Lung (tissue), 12 donors: Measurements from ENCODE around the gene CMTM3. TPM values are rescaled to one million over a fixed set of nuclear protein-coding genes. Genes with fewer than 3 reads are reported as not detected.

Experiments used
- ATAC-seq: fragments of 200-7000 bp; cut with Tn5 transposase; one replicate; pipeline ENCODE4 v1.9.1; 2020; ENCODE audit warnings: moderate number of reproducible peaks; ENCODE audit not compliant: insufficient read depth, low FRiP score
- DNase-seq, 3 donors: peaks; one replicate each; pipeline ENCODE4 v3.0.0-alpha.2; 2013 to 2017
- H3K27ac ChIP-seq, 2 donors: one replicate each; pipeline ENCODE4 v1.5.1; 2013; ENCODE audit warnings: mild to moderate bottlenecking in 2 of 2, moderate library complexity in 2 of 2, control low read depth in 1 of 2, inconsistent platforms in 1 of 2, low read depth in 1 of 2, low read length in 1 of 2
- H3K27me3 ChIP-seq, 3 donors: one replicate each; pipeline ENCODE4 v1.5.1; 2013; ENCODE audit warnings: low read length in 2 of 3; ENCODE audit not compliant: control insufficient read depth in 3 of 3, insufficient read depth in 3 of 3
- H3K36me3 ChIP-seq, 4 donors: one replicate each; pipeline ENCODE4 v1.5.1; 2013; ENCODE audit warnings: low read length in 4 of 4, mild to moderate bottlenecking in 1 of 4, moderate library complexity in 1 of 4; ENCODE audit not compliant: control insufficient read depth in 4 of 4, insufficient read depth in 4 of 4
- H3K4me1 ChIP-seq, 5 donors: one replicate each; pipeline ENCODE4 v1.5.1; 2013; ENCODE audit warnings: low read length in 5 of 5, mild to moderate bottlenecking in 2 of 5, moderate library complexity in 1 of 5; ENCODE audit not compliant: control insufficient read depth in 5 of 5, insufficient read depth in 5 of 5
- H3K4me3 ChIP-seq: one replicate; pipeline ENCODE4 v1.5.1; 2013; ENCODE audit warnings: mild to moderate bottlenecking, control low read depth, moderate library complexity
- H3K9ac ChIP-seq, 2 donors: one replicate each; pipeline ENCODE4 v1.5.1; 2013; ENCODE audit warnings: low read length in 2 of 2, control low read depth in 1 of 2; ENCODE audit not compliant: insufficient read depth in 1 of 2
- H3K9me3 ChIP-seq, 4 donors: one replicate each; pipeline ENCODE4 v1.5.1; 2013; ENCODE audit warnings: low read length in 3 of 4, mild to moderate bottlenecking in 1 of 4, moderate library complexity in 1 of 4; ENCODE audit not compliant: control insufficient read depth in 4 of 4, insufficient read depth in 3 of 4
- CTCF ChIP-seq: IDR thresholded peaks from 2 replicates; pipeline ENCODE4 v1.5.1; 2012; ENCODE audit warnings: mild to moderate bottlenecking; ENCODE audit errors: control extremely low read depth, extremely low read depth
- WGBS, 2 donors: extraction: QIAGEN DNeasy Blood & Tissue Kit; methylation state at CpG; one replicate each; pipeline ENCODE4 v1.1.7; 2013; 5-methylcytosine and 5-hydroxymethylcytosine counted together
- polyA plus RNA-seq, 2 donors: library from polyadenylated mRNA; stranded (reverse); fragments of 200-250 nt; gene quantifications; one replicate each; pipeline ENCODE4 v1.2.1, GENCODE V29; 2013
- total RNA-seq, 2 donors: library from RNA; depleted of rRNA in 1 of 2; stranded (reverse); fragments of >200 nt in 1 of 2; gene quantifications; one replicate each; pipeline ENCODE4 v1.2.1, GENCODE V29; 2014 to 2021
- donor health status: control.
- donor health status: control.
- donor health status: Bipolar disorder and iron deficiency.
- donor health status: healthy.
- donor health status: DM: yes; HTN: yes; CAD: no.

Gene CMTM3
- total and polyA plus RNA-seq, 4 donors = 19.8 to 46.4 (median 31.4) TPM

GRCh38 chr16:66574531-66574930, 30.0 kb upstream of the CMTM3 start:
- peaks cover 0 to 1% (median 0%) of the 10 kb centered on the region in 4 donors for H3K36me3 ChIP-seq
- H3K9me3 ChIP-seq = peaks cover 0 to 3% (median 0%) of the 10 kb centered on the region in 4 donors
- peaks cover 0 to 18% (median 15%) of the 10 kb centered on the region in 3 donors for H3K27me3 ChIP-seq
- H3K9ac ChIP-seq = no peak overlapping the region
- 90% methylated on average over 3 of the region's 3 CpGs for WGBS, 2 donors
- ATAC-seq = no peak
- H3K4me1 ChIP-seq = peaks cover 0 to 17% (median 12%) of the 10 kb centered on the region in 5 donors
- no peak for DNase-seq
- TF ChIP-seq CTCF = no peak
- H3K27ac ChIP-seq = no peak overlapping the region
- no peak overlapping the region for H3K4me3 ChIP-seq

GRCh38 chr16:66575060-66575459, 29.4 kb upstream of the CMTM3 start:
- H3K27ac ChIP-seq = no peak overlapping the region
- TF ChIP-seq CTCF = no peak
- peaks cover 0 to 17% (median 10%) of the 10 kb centered on the region in 5 donors for H3K4me1 ChIP-seq
- no peak overlapping the region for H3K9ac ChIP-seq
- peaks cover 0 to 3% (median 0%) of the 10 kb centered on the region in 4 donors for H3K9me3 ChIP-seq
- H3K4me3 ChIP-seq = no peak overlapping the region
- ATAC-seq (no peak), DNase-seq (no peak)
- peaks cover 0 to 19% (median 15%) of the 10 kb centered on the region in 3 donors for H3K27me3 ChIP-seq
- WGBS, 2 donors = 92 to 98% methylated on average over 3 of the region's 3 CpGs
- peaks cover 0 to 1% (median 0%) of the 10 kb centered on the region in 4 donors for H3K36me3 ChIP-seq

- 84 to 91% methylated on average over 5 of the region's 5 CpGs for WGBS, 2 donors
- H3K27ac ChIP-seq = no peak overlapping the region
- peaks cover 0 to 1% (median 0%) of the 10 kb centered on the region in 4 donors for H3K36me3 ChIP-seq
- DNase-seq = no peak
- peaks cover 0 to 17% (median 10%) of the 10 kb centered on the region in 5 donors for H3K4me1 ChIP-seq
- no peak for ATAC-seq
- no peak overlapping the region for H3K4me3 ChIP-seq
- no peak for TF ChIP-seq CTCF
- no peak overlapping the region for H3K9ac ChIP-seq
- H3K27me3 ChIP-seq = peaks cover 0 to 19% (median 15%) of the 10 kb centered on the region in 3 donors
- peaks cover 0 to 3% (median 0%) of the 10 kb centered on the region in 4 donors for H3K9me3 ChIP-seq
Measured at GRCh38 chr16:66576296-66576695, 28.2 kb upstream of the CMTM3 start.
